Bronchial epithelial cell (primary cell): Measurements from ENCODE around the gene NDUFS3. TPM values are rescaled to one million over a fixed set of nuclear protein-coding genes. Genes with fewer than 3 reads are reported as not detected.

Source experiments
- DNase-seq: peaks from one replicate; pipeline ENCODE4 v3.0.0-alpha.2; 2010; ENCODE audit warnings: low read depth
- FAIRE-seq: peaks from 2 replicates; lab custom pipeline; 2011; peaks lifted over from hg19 to GRCh38; lab: Jason Lieb, UNC
- H3K27me3 ChIP-seq: 2 replicates; pipeline ENCODE4 v1.5.1; 2011; ENCODE audit warnings: low read length; ENCODE audit not compliant: control insufficient read depth, insufficient read depth
- H3K36me3 ChIP-seq: 2 replicates; pipeline ENCODE4 v1.5.1; 2011; ENCODE audit warnings: low read length; ENCODE audit not compliant: control insufficient read depth, insufficient read depth
- H3K4me3 ChIP-seq: 2 replicates; pipeline ENCODE4 v1.5.1; 2011; ENCODE audit warnings: mild to moderate bottlenecking, low read depth, low read length, control low read depth
- CTCF ChIP-seq: IDR thresholded peaks from 2 replicates; pipeline ENCODE4 v1.5.1; 2011; ENCODE audit warnings: mild to moderate bottlenecking, moderate library complexity, low read length, control low read depth, inconsistent platforms; ENCODE audit not compliant: insufficient read depth, severe bottlenecking
- total RNA-seq: library from RNA; depleted of rRNA; stranded (reverse); fragments of >200 nt; gene quantifications from 2 replicates; pipeline ENCODE4 v1.2.1, GENCODE V29; 2014

The NDUFS3 gene
- total RNA-seq, 1 donor from 2014 or later, result 67.7 TPM

- peak; percentile 62 for TF ChIP-seq CTCF
- DNase-seq (peak; percentile 47), FAIRE-seq (no peak)
- no peak overlapping the region for H3K4me3 ChIP-seq
- no peaks in the 10 kb centered on the region for H3K27me3 ChIP-seq
- no peaks in the 10 kb centered on the region for H3K36me3 ChIP-seq
Observed at GRCh38 chr11:47616726-47617416, 38.0 kb downstream of the NDUFS3 start.

GRCh38 chr11:47617417-47617809 is 38.5 kb downstream of the NDUFS3 start:
- no peak overlapping the region for H3K4me3 ChIP-seq
- FAIRE-seq, result no peak
- TF ChIP-seq CTCF, result no peak
- H3K36me3 ChIP-seq, result no peaks in the 10 kb centered on the region
- DNase-seq, result no peak
- H3K27me3 ChIP-seq, result no peaks in the 10 kb centered on the region

- Histone ChIP-seq H3K36me3 (peaks cover 5% of the 10 kb centered on the region), H3K27me3 (no peaks in the 10 kb centered on the region), H3K4me3 (no peak overlapping the region)
- FAIRE-seq (no peak), DNase-seq (no peak)
- TF ChIP-seq CTCF, result no peak
Observed at GRCh38 chr11:47620836-47621378, 42.0 kb downstream of the NDUFS3 start.

GRCh38 chr11:47626234-47626633 is 47.4 kb downstream of the NDUFS3 start:
- TF ChIP-seq CTCF, result no peak
- FAIRE-seq (no peak), DNase-seq (no peak)
- Histone ChIP-seq H3K27me3 (no peaks in the 10 kb centered on the region), H3K36me3 (peaks cover 8% of the 10 kb centered on the region), H3K4me3 (no peak overlapping the region)

- DNase-seq (no peak), FAIRE-seq (no peak)
- no peaks in the 10 kb centered on the region for H3K27me3 ChIP-seq
- H3K4me3 ChIP-seq, result no peak overlapping the region
- TF ChIP-seq CTCF, result no peak
- H3K36me3 ChIP-seq, result peaks cover 10% of the 10 kb centered on the region
Observed at GRCh38 chr11:47628026-47628425, 49.2 kb downstream of the NDUFS3 start.

- FAIRE-seq (no peak), DNase-seq (no peak)
- Histone ChIP-seq H3K27me3 (no peaks in the 10 kb centered on the region), H3K4me3 (no peak overlapping the region), H3K36me3 (peaks cover 9% of the 10 kb centered on the region)
- no peak for TF ChIP-seq CTCF
Observed at GRCh38 chr11:47631473-47631872, 52.6 kb downstream of the NDUFS3 start.
